HepG2 (cell line): Measurements from ENCODE around the gene UNC5CL. TPM values are rescaled to one million over a fixed set of nuclear protein-coding genes. Genes with fewer than 3 reads are reported as not detected.

ENCODE experiments used
- AHR ChIP-seq: IDR thresholded peaks from 2 replicates; pipeline ENCODE4 v1.6.1; 2018; ENCODE audit warnings: missing genetic modification reagents, missing compliant biosample characterization
- ATF3 ChIP-seq: sonication (generic); formaldehyde crosslinking; IDR thresholded peaks from 2 replicates; pipeline ENCODE4 v1.4.0; 2020; ENCODE audit warnings: missing genetic modification reagents
- FOSL2 ChIP-seq: sonication (generic); formaldehyde crosslinking; IDR thresholded peaks from 2 replicates; pipeline ENCODE4 v1.4.0; 2020; ENCODE audit warnings: missing genetic modification reagents
- GABPB1 ChIP-seq: IDR thresholded peaks from 2 replicates; pipeline ENCODE4 v1.6.1; 2016; ENCODE audit warnings: mild to moderate bottlenecking, missing genetic modification reagents, moderate library complexity, missing compliant biosample characterization
- HNF1B ChIP-seq: sonication (generic); formaldehyde crosslinking; IDR thresholded peaks from 2 replicates; pipeline ENCODE4 v1.5.1; 2020; ENCODE audit warnings: mild to moderate bottlenecking, moderate library complexity, missing genetic modification reagents
- HNRNPH1 ChIP-seq: fragments of 200-400 bp; formaldehyde crosslinking; optimal IDR thresholded peaks from 2 replicates; pipeline ENCODE3; 2017; ENCODE audit warnings: mild to moderate bottlenecking, low read depth, low read length
- MED1 ChIP-seq: sonication (generic); formaldehyde crosslinking; IDR thresholded peaks from 2 replicates; pipeline ENCODE4 v1.4.0; 2020; ENCODE audit warnings: missing genetic modification reagents
- PPARG ChIP-seq: conservative IDR thresholded peaks from 2 replicates; pipeline ENCODE4 v1.6.1; 2016; ENCODE audit warnings: missing biosample characterization, missing genetic modification reagents
- SCMH1 ChIP-seq: sonication (generic); formaldehyde crosslinking; IDR thresholded peaks from 2 replicates; pipeline ENCODE4 v1.9.0; 2021; ENCODE audit warnings: missing genetic modification reagents, mild to moderate bottlenecking, borderline replicate concordance
- TGIF2 ChIP-seq: IDR thresholded peaks from 2 replicates; pipeline ENCODE4 v1.6.1; 2016; ENCODE audit warnings: control low read depth, missing compliant biosample characterization
- ZBED4 ChIP-seq: sonication (generic); formaldehyde crosslinking; IDR thresholded peaks from 2 replicates; pipeline ENCODE4 v1.4.0; 2020; ENCODE audit warnings: missing genetic modification reagents, borderline replicate concordance
- ZBTB3 ChIP-seq: sonication (generic); formaldehyde crosslinking; IDR thresholded peaks from 2 replicates; pipeline ENCODE4 v1.4.0; 2020; ENCODE audit warnings: low read depth, mild to moderate bottlenecking, moderate library complexity, missing genetic modification reagents, borderline replicate concordance
- ZC3H13 ChIP-seq: sonication (generic); formaldehyde crosslinking; IDR thresholded peaks from 2 replicates; pipeline ENCODE4 v1.8.1; 2023; ENCODE audit warnings: mild to moderate bottlenecking, missing genetic modification reagents, moderate library complexity
- ZNF10 ChIP-seq: sonication (generic); formaldehyde crosslinking; IDR thresholded peaks from 2 replicates; pipeline ENCODE4 v1.4.0; 2020; ENCODE audit warnings: mild to moderate bottlenecking, low read depth, missing genetic modification reagents, borderline replicate concordance
- ZNF607 ChIP-seq: sonication (generic); formaldehyde crosslinking; IDR thresholded peaks from 2 replicates; pipeline ENCODE4 v1.5.1; 2020; ENCODE audit warnings: missing genetic modification reagents, mild to moderate bottlenecking, borderline replicate concordance
- ZNF609 ChIP-seq: sonication (generic); formaldehyde crosslinking; IDR thresholded peaks from 2 replicates; pipeline ENCODE4 v1.4.0; 2020; ENCODE audit warnings: mild to moderate bottlenecking, missing genetic modification reagents, borderline replicate concordance
- polyA plus RNA-seq, 8 experiments: library from polyadenylated mRNA; depleted of rRNA in 3 of 8; stranded (reverse) in 7 of 8; unstranded in 1 of 8; fragments of >200 nt; fragmentation: Illumina TruSeq in 4 of 8; extraction: Trizol in 4 of 8; gene quantifications; 2 replicates each; pipeline versions ENCODE4 v1.2.1 to v1.2.3, GENCODE V29; 2011 to 2016; ENCODE audit warnings: low read depth in 4 of 8, missing spikeins in 1 of 8, mixed read lengths in 1 of 8; ENCODE audit not compliant: insufficient read depth in 1 of 8
- total RNA-seq, 5 experiments: library from RNA; depleted of rRNA; stranded (reverse); fragments of >200 nt; fragmentation: Illumina TruSeq; extraction: Trizol; gene quantifications; 2 replicates each; pipeline ENCODE4 v1.2.3, GENCODE V29; 2016; ENCODE audit warnings: low read depth in 1 of 5

The UNC5CL gene
- total and polyA plus RNA-seq, 2 of the 13 experiments (the other 11 are each of a cell fraction or from before 2014, with no cell fraction given): 2.4 to 2.5 TPM

GRCh38 chr6:41027799-41028560 is 11.0 kb downstream of the UNC5CL start (continued):
- TF ChIP-seq ZNF607 (CRISPR knock-in tag) (peak; percentile 88), TGIF2 (CRISPR knock-in tag) (peak; percentile 84; the same call in 1 of the 2 replicates), HNF1B (peak; percentile 87; the same call in 1 of the 2 replicates), PPARG (CRISPR knock-in tag) (0 out of 2 replicates have a peak, but pooled peaks have one; percentile 38), ZNF10 (CRISPR knock-in tag) (no peak), AHR (CRISPR knock-in tag) (peak; percentile 37; the same call in 1 of the 2 replicates), ZBED4 (CRISPR knock-in tag) (no peak; the same call in 1 of the 2 replicates), MED1 (peak; percentile 66), FOSL2 (CRISPR knock-in tag) (0 out of 2 replicates have a peak, but pooled peaks have one; percentile 38), ATF3 (CRISPR knock-in tag) (no peak), ZNF609 (CRISPR knock-in tag) (no peak), ZC3H13 (CRISPR knock-in tag) (no peak), SCMH1 (CRISPR knock-in tag) (no peak), GABPB1 (CRISPR knock-in tag) (peak; percentile 87), HNRNPH1 (no peak), ZBTB3 (CRISPR knock-in tag) (no peak)
